Left renal pelvis (tissue), 4 donors: Measurements from ENCODE around the gene FAR1. TPM values are rescaled to one million over a fixed set of nuclear protein-coding genes. Genes with fewer than 3 reads are reported as not detected.
"Not testable (repeated sequence)": the region's sequence is repeated elsewhere in the genome, so short reads cannot be mapped to it uniquely, and the experiment has no call there.

Experiments
- DNase-seq, 4 donors: peaks; one replicate each; pipeline ENCODE4 v3.0.0-alpha.2; 2013; ENCODE audit warnings: low read depth in 4 of 4, low spot score in 3 of 4
- polyA plus RNA-seq, 4 donors: library from polyadenylated mRNA; unstranded; fragments of 120-200 nt; gene quantifications; one replicate each; pipeline ENCODE4 v1.2.1, GENCODE V29; 2013; ENCODE audit not compliant: insufficient read length in 4 of 4

The FAR1 gene
- polyA plus RNA-seq, 4 donors: 67.2 to 85.0 (median 72.7) TPM

GRCh38 chr11:13702071-13702470 lies 33.6 kb downstream of the FAR1 start:
- no peak for DNase-seq

- no peak for DNase-seq
Measured at GRCh38 chr11:13705710-13706109, 37.2 kb downstream of the FAR1 start.

DNA sequence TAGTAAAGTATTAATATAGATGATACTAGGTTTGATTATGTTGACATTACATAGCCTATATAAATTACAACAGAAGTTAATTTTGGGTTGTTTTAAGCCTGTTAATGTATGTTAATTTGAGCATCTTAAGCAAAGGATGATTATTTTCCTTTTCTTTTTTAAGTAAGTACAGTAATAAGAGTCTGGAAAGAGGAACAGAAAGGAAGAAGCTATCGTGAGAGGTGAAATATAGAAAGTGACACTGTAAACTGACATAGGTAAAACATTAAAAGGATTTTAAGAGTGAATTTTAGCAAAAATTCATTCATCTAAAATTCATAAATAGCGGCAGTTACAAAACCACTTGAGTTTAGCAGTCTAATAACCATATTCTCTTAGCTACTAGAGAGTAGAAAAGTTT lies 45.5 kb downstream of the FAR1 start:
- no peak for DNase-seq

GRCh38 chr11:13717331-13717730 lies 48.9 kb downstream of the FAR1 start:
- no peak for DNase-seq

DNA sequence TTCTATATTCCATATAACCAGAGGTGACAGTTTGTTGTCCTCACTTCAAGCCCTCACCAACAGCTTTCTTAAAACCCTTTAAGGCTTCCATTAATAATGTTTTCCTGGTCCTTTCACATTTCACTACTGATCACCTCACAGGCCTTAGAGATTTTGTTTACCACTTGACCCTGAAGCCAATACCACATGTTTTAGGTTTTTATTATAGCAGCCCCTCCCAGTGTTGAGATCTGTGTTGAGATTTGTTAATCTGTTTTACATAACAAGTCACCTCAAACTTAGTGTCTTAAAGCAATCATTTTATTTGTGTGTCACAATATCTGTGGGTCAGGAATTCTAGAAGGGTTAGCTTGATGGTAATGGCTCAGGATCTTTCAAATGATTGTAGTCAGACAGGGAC lies 49.9 kb downstream of the FAR1 start:
- DNase-seq: no peak

DNA sequence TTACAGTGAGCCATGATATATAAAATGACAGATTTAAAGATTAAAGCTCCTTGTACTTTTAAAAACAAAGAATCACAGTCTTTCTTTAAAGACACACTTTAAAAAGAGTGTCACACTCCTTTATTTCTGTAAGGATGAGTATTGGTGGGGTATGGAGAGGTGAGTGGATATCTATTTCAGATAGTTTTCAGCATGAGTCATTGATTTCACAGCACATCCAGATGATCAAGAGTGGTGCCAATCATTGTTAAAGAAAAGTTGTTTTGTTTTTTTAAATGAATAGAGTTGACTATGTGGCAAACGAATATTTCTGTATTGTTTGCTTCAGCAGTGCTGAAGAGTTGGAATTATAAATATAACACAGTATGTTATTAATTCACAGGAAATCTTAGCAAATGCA lies 52.5 kb downstream of the FAR1 start:
- DNase-seq: no peak

DNA sequence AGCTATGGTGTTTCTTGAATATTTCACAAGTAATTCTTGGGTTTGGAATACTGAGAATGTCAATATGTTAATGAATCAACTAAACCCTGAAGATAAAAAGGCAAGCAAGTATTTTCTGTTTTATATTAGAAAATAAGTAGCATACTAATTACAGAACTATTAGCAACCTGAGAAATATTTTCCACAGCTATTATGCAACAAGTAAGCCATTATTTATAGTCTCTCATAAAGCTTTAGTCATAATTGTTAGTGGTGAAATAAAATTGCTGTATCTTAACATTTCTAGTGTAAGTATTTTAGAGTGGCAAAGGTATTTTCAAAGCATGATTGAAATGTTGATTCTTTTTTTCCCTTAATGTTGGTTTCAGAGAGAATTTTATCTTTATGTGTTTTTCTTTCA lies 53.3 kb downstream of the FAR1 start:
- DNase-seq: no peak

DNA sequence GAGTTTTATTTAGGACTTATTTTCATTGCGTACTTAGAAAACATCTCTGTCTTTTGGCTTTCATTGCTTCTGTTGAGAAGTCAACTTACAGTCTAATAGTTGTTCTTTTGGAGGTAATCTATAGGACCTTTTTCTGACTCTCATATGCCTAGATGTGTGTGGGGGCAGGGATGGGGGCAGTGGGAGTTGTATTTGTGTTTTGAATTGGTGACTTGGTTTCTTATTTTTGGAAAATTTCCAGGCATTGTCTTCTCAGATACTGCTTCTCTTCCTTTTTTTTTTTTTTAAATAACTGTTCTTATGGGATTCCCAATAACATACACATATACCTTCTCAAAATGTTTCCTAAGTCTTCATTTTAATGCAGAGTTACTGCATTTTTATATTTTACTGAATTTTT lies 58.0 kb downstream of the FAR1 start:
- DNase-seq: no peak

DNA sequence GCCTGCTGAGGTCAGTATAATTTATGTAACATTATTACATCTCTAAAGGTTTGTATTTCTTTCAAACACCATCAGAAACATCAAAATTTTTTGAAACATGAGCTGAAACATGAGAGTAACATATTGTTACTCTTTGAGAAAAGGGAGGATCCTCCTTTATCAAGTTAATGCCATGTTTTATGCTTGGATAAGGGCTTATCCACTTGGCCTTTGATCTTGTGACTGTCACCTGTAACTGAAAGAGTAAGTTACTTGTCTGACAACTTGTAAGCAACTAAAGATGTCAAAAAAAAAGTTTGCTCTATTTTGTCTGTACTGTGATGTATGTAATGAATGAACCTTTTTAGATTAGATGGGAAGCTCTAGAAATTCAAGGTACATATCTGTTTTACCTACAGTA lies 59.6 kb downstream of the FAR1 start:
- DNase-seq: no peak

DNA sequence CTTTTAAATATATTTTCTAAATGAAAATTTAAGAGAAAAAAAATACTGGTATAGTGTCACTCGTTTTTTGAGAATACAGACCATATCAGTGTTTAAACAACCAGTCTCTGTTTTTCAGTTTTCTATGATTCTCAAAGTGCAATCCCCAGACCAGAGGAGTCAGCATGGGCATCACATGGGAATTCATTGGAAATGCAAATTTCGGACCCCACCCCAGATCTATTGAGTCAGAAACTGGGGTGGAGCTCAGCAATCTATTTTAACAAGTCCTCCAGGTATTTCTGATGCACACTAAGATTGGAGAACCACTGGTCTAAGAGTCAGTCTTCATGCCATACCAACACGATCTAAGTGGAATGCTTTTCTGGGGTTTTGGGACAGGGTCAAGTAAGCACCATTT lies 66.1 kb downstream of the FAR1 start:
- no peak for DNase-seq

DNA sequence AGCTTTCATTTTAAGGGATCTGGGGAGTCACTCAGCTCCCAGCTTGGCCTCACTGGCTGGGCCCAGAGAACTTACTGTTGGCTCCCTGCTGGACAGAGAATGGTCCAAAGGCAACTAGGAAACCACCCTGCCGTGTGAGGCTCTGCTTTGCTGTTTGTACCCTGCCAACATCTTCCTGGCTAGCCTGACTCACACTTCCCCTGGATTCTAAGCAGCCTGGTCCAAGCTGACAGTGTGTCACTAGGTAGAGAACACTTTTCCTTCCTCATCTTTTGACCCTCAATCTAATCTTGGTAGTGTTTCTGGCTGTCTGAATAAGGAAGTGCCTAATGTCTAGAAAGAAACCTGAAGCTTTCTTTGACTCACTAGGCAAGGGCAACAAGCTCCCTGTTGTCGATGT lies 76.7 kb downstream of the FAR1 start:
- DNase-seq: no peak

DNA sequence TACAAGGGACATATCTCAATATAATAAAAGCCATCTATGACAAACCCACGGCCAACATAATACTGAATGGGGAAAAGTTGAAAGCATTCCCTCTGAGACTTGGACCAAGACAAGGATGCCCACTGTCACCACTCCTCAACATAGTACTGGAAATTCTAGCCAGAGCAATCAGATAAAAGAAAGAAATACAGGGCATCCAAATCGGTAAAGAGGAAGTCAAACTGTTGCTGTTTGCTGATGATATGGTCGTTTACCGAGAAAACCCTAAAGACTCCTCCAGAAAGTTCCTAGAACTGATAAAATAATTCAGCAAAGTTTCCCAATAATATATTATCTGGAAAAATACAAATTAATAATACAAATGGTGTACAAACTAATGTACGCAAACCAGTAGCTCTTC lies 84.8 kb downstream of the FAR1 start:
- DNase-seq: not testable (repeated sequence)

- no peak for DNase-seq
Measured at GRCh38 chr11:13759050-13759449, 90.6 kb downstream of the FAR1 start.

DNA sequence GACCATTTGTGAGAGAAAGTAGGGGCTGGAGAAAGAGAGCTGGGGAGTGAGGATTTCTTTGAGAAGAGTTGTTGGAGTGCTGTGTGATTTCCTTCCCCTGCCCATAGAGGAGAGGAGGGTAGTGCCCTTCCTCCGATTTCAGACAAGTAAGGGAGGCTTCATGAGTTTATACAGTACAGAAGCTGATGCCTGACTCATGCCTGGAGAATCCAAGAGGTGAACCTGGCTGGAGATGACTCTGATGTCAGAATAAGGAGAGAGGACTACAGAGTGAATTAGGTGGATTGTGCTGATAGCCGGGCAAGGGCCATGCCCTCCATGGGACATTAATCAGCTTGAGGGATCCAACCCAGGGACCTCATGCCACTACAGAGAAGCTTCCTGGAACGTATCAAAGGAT lies 91.6 kb downstream of the FAR1 start:
- no peak for DNase-seq

DNA sequence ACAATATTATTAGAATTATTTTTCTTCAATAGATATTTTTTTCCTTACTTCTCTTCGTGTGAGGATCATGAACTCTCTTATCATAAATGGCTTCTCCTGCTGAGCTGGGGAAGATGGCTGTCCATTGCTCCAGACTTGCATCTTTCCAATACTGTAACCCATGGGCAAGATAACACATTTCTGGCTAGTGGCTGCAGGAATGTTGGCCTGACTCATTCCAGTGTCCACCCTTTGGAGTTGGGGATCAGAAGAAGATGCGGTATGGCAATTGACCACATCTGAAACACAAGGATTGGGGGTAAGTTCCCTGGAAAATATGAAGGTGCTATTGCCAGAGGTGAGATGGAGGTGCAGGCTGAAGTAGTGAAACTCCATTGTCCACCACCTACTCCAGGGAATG lies 92.8 kb downstream of the FAR1 start:
- DNase-seq: no peak

GRCh38 chr11:13761716-13762115 lies 93.2 kb downstream of the FAR1 start:
- DNase-seq: no peak

- no peak for DNase-seq
Measured at GRCh38 chr11:13762718-13763117, 94.2 kb downstream of the FAR1 start.

DNA sequence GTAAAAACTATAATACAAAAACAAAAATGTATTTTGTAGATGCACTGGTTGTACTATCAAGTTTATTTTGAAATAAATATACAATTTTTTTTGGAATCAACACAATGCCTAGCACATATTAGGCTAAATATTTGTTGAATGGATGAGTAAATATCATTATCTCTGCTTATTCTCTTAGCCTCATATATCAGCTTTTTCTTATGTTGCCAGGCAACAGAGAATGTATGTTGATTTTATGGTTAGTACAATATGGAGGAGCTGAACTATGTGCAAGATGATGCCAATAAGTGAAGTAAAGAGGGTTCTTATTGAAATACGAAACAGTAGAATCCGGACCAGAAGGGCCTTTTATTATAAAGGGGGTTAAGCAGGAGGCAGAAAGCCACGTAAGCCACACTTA lies 94.9 kb downstream of the FAR1 start:
- DNase-seq: no peak

DNA sequence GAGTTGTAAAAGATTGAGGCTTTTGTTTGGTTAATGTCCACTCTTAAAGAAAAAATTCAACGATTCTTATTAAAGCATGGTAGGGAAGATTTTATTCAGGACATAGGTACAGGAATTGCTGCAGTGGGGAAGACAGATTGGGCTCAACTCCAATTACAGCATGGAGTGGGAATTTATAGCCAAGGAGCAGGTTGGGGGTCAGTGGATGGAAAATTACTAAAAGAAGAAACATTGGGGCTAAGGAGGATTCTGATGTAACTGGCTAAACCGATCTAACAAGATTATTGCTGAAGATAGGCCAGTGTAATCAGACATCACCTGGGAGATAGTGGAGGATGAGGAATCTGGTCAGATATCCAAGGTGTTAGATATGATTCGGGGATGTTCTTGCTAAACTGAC lies 97.4 kb downstream of the FAR1 start:
- no peak for DNase-seq

DNA sequence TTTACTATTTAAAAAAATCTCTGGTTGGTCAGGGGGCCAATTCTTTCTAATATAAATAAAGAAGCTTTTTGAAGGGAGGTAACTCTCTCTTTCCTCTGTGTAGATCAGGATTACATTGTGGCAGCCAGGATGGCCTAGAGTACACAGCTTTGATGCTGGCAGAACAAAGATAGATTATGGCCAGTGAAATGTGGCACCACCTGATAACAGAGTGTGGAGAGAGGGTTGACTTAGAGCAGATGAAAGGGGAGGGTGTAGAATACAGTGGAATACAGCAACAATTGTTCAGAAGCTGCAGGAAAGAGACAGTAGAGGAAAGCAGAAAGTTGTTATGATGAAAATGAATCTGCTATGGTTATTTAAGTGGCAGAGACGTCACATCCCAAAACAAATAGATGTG lies 99.0 kb downstream of the FAR1 start:
- DNase-seq: no peak

- no peak for DNase-seq
Measured at GRCh38 chr11:13769188-13769587, 100.7 kb downstream of the FAR1 start.

- no peak for DNase-seq
Measured at GRCh38 chr11:13771151-13771550, 102.7 kb downstream of the FAR1 start.

GRCh38 chr11:13772223-13773046 lies 104.0 kb downstream of the FAR1 start:
- DNase-seq: peak; percentile 38 to 65 (median 61)
